Left lung (tissue), 10 donors: ENCODE data around the gene HERPUD2. TPM values are rescaled to one million over a fixed set of nuclear protein-coding genes. Genes with fewer than 3 reads are reported as not detected.
"Not testable (repeated sequence)": the region's sequence is repeated elsewhere in the genome, so short reads cannot be mapped to it uniquely, and the experiment has no call there.

Experiments used
- ATAC-seq: fragments of 200-7000 bp; cut with Tn5 transposase; one replicate; pipeline ENCODE4 v1.9.1; 2020; ENCODE audit warnings: moderate library complexity
- DNase-seq, 4 donors: peaks; one replicate each; pipeline ENCODE4 v3.0.0-alpha.2; 2013 to 2020
- H3K27ac ChIP-seq, 2 donors: fragments of 200-600 bp; sonication (generic) in 1 of 2; one replicate each; pipeline versions ENCODE4 v1.5.0 to v1.8.0; 2020 to 2021
- H3K27me3 ChIP-seq, 2 donors: fragments of 200-600 bp; sonication (generic) in 1 of 2; one replicate each; pipeline versions ENCODE4 v1.5.0 to v1.8.0; 2020 to 2021
- H3K36me3 ChIP-seq, 2 donors: fragments of 200-600 bp; sonication (generic) in 1 of 2; one replicate each; pipeline versions ENCODE4 v1.5.0 to v1.8.0; 2020 to 2021
- H3K4me1 ChIP-seq, 2 donors: fragments of 200-600 bp; one replicate each; pipeline ENCODE4 v1.8.0; 2021
- H3K4me3 ChIP-seq, 2 donors: fragments of 200-600 bp; sonication (generic) in 1 of 2; one replicate each; pipeline versions ENCODE4 v1.5.0 to v1.8.0; 2020 to 2021; ENCODE audit warnings: mild to moderate bottlenecking in 1 of 2
- H3K9me3 ChIP-seq, 2 donors: fragments of 200-600 bp; sonication (generic) in 1 of 2; one replicate each; pipeline versions ENCODE4 v1.5.0 to v1.8.0; 2020 to 2021
- intact Hi-C, 2 donors: fragments of 100-400 bp; cut with DNase I; formaldehyde crosslinking; loops; one replicate each; pipeline versions ENCODE4 v1.11.2 to v1.14.2; 2022
- polyA plus RNA-seq, 6 donors: library from polyadenylated mRNA; unstranded; fragments of 120-200 nt; gene quantifications; one replicate each; pipeline ENCODE4 v1.2.1, GENCODE V29; 2013; ENCODE audit not compliant: insufficient read length in 6 of 6
- total RNA-seq, 2 donors: library from RNA; stranded (reverse); fragmentation: NEBNext Ultra II Directional; extraction: Animal tissue kit (Norgen Biotek cat#: 25700); gene quantifications; one replicate each; pipeline ENCODE4 v1.2.1, GENCODE V29; 2021
- TF ChIP-seq, protein P1 (sequence below), 2 donors: fragments of 200-600 bp; sonication (generic) in 1 of 2; IDR thresholded peaks; one replicate each; pipeline versions ENCODE4 v1.5.0 to v1.8.0; 2021; ENCODE audit warnings: antibody characterized with exemption in 2 of 2
- donor health status: DM: no; HTN: yes; CAD: no.
- donor health status: DM: no; HTN: no; CAD: no.

HERPUD2 gene
- total and polyA plus RNA-seq, 8 donors = 31.3 to 45.0 (median 40.8) TPM

DNA sequence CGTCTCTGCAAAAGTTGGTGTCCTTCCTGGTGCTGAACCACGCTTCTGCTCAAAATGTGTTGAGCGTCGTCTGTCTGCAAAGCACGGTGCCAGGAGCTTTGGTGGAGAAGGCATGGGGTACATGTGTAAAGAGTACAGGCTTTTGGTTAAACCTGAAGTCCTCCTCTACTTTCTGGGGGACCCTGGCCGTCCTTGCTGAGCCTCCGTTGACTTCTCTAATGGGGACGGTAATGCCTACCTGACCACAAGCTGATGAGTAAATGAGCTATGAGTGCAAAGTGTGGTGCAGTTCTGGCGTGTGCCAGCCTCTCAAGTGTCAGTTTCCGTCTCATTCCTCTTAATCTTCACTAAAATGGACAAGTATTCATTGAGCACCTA lies 527 bp upstream of the HERPUD2 start:
- ATAC-seq = peak; percentile 3
- no peaks in the 10 kb centered on the region for H3K9me3 ChIP-seq
- TF ChIP-seq, protein P1, sequence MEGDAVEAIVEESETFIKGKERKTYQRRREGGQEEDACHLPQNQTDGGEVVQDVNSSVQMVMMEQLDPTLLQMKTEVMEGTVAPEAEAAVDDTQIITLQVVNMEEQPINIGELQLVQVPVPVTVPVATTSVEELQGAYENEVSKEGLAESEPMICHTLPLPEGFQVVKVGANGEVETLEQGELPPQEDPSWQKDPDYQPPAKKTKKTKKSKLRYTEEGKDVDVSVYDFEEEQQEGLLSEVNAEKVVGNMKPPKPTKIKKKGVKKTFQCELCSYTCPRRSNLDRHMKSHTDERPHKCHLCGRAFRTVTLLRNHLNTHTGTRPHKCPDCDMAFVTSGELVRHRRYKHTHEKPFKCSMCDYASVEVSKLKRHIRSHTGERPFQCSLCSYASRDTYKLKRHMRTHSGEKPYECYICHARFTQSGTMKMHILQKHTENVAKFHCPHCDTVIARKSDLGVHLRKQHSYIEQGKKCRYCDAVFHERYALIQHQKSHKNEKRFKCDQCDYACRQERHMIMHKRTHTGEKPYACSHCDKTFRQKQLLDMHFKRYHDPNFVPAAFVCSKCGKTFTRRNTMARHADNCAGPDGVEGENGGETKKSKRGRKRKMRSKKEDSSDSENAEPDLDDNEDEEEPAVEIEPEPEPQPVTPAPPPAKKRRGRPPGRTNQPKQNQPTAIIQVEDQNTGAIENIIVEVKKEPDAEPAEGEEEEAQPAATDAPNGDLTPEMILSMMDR (IDR thresholded peaks at IDR 0.05) = no peak
- intact Hi-C loops = no loop called here
- peak overlapping the region; percentile 85 to 88 for H3K4me3 ChIP-seq
- H3K36me3 ChIP-seq = no peaks in the 10 kb centered on the region
- H3K4me1 ChIP-seq = peaks cover 24 to 61% of the 10 kb centered on the region in 2 donors
- peak overlapping the region; percentile 97 to 100 for H3K27ac ChIP-seq
- DNase-seq = no peak
- H3K27me3 ChIP-seq = no peaks in the 10 kb centered on the region

DNA sequence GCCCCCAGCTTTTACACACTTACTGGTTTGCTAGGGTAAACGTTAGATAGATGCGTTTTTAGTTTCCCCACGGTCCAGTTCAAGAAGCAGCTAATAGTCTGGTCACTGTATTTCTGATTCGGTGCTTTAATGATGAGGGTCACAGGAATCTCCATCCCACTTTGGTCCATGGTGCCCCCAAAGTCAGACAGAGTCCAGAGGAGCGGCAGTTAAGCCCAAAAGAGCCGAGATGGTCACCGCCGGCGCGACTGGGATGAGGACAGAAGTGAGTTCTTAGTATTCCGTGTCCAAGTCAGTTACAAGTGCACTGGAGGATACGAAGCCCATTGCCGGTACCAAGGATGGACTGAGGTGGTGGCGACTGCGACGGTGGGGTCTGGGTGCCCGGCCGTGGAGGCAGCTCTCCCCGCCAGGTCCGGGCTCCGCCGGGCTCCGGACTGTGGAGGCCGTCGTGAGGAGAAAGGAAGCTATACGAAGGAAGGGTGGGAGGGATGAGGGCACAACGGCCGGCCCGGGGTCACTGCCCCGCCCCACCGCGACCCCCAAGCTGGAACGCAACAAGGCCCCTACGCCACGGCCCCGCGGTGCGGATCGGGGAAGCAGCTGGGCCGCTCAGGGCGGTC lies 663 bp downstream of the HERPUD2 start:
- no peaks in the 10 kb centered on the region for H3K27me3 ChIP-seq
- peak in 1 of 4 donors; percentile 47 for DNase-seq
- no peaks in the 10 kb centered on the region for H3K9me3 ChIP-seq
- H3K36me3 ChIP-seq = no peaks in the 10 kb centered on the region
- H3K4me1 ChIP-seq = peaks cover 24 to 73% of the 10 kb centered on the region in 2 donors
- peak; percentile 29 for ATAC-seq
- intact Hi-C loops = no loop called here
- peak overlapping the region; percentile 85 to 88 for H3K4me3 ChIP-seq
- peak overlapping the region; percentile 97 to 100 for H3K27ac ChIP-seq
- TF ChIP-seq, protein P1 (IDR thresholded peaks at IDR 0.05) = no peak

DNA sequence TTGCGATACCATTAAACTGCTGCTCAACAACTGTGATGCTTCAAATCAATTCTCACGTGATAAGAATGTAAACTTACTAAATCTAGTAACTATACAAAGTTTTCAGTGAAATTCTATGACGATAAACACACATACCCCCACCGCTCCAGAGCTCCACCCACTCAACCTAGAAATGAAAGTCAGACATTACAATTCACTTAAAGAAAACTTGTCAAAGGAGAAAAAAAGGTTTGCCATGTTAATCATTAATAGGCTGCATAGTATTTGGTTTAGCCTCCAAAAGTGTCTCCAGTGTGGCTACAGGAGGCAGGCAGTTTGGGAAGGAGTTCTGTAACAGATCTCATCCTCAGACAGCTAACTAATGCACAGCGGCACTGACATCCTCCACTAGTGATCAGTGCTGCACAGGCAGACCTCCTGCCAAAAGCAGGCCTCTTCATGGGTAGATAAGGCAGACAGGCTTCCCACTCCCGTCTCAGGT lies 3.1 kb downstream of the HERPUD2 start:
- intact Hi-C loops = no loop called here
- H3K4me3 ChIP-seq = peak overlapping the region in 1 of 2 donors; percentile 88
- TF ChIP-seq, protein P1 (IDR thresholded peaks at IDR 0.05) = no peak
- H3K4me1 ChIP-seq = peaks cover 27 to 86% of the 10 kb centered on the region in 2 donors
- no peak for DNase-seq
- H3K27ac ChIP-seq = peak overlapping the region in 1 of 2 donors; percentile 46
- no peaks in the 10 kb centered on the region for H3K27me3 ChIP-seq
- no peaks in the 10 kb centered on the region for H3K36me3 ChIP-seq
- no peaks in the 10 kb centered on the region for H3K9me3 ChIP-seq
- no peak for ATAC-seq

DNA sequence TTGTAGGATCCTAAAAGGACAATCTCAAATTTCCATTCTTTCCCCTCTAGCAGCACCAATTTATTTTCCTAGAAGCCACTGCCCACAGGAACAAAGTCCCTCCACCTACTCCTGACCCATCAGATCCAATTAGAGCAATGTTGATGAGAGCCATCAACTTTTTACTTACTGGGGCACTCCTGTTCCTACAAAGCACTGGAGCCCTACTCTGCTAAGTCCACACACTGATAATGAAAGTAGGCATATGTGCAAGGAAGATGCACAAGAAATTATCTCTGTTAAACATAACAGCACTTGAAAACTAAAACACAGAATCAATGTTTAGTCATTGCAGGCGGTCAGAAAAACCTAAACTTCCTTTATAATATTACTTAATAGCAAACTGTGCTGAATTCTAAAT lies 3.6 kb downstream of the HERPUD2 start:
- Histone ChIP-seq H3K27me3 (no peaks in the 10 kb centered on the region), H3K36me3 (no peaks in the 10 kb centered on the region), H3K27ac (peak overlapping the region in 1 of 2 donors; percentile 46), H3K9me3 (no peaks in the 10 kb centered on the region), H3K4me3 (peak overlapping the region in 1 of 2 donors; percentile 88), H3K4me1 (peaks cover 27 to 83% of the 10 kb centered on the region in 2 donors)
- TF ChIP-seq, protein P1 (IDR thresholded peaks at IDR 0.05) = no peak
- ATAC-seq (no peak), DNase-seq (no peak)
- intact Hi-C loops = no loop called here

DNA sequence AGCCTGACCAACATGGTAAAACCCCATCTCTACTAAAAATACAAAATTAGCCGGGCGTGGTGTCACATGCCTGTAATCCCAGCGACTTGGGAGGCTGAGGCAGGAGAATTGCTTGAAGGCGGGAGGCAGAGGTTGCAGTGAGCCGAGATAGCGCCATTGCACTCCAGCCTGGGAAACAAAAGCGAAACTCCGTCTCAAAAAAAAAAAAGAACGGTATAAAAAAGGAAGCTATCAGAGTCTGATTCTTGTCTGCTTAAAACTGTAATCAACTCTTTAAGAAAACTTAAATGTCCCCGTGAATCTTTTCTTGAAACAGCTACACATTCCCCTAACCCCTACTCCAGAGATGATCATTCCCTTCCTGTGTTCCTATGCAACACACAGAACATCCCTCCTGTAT lies 4.3 kb downstream of the HERPUD2 start:
- H3K4me3 ChIP-seq = peak overlapping the region in 1 of 2 donors; percentile 88
- H3K27me3 ChIP-seq, H3K9me3 ChIP-seq, intact Hi-C loops, ATAC-seq, H3K36me3 ChIP-seq, DNase-seq: not testable (repeated sequence)
- peaks cover 27 to 75% of the 10 kb centered on the region in 2 donors for H3K4me1 ChIP-seq
- peak overlapping the region in 1 of 2 donors; percentile 46 for H3K27ac ChIP-seq
